D721Med (cell line): ENCODE results near the gene LRRK2.
"Not testable (repeated sequence)": the region's sequence is repeated elsewhere in the genome, so short reads cannot be mapped to it uniquely, and the experiment has no call there.

Source experiments
- DNase-seq: peaks from one replicate; pipeline ENCODE4 v3.0.0; 2011; ENCODE audit warnings: low spot score; ENCODE audit not compliant: insufficient read length
- FAIRE-seq: peaks from 2 replicates; lab custom pipeline; 2011; peaks lifted over from hg19 to GRCh38; lab: Jason Lieb, UNC
- CTCF ChIP-seq: IDR thresholded peaks from 2 replicates; pipeline ENCODE4 v1.5.1; 2012; ENCODE audit warnings: mild to moderate bottlenecking, control low read depth; ENCODE audit not compliant: insufficient read depth; ENCODE audit errors: missing control alignments

The LRRK2 gene

GRCh38 chr12:40240779-40241178 is 16.0 kb downstream of the LRRK2 start:
- FAIRE-seq (no peak), DNase-seq (no peak)
- no peak for TF ChIP-seq CTCF

DNA sequence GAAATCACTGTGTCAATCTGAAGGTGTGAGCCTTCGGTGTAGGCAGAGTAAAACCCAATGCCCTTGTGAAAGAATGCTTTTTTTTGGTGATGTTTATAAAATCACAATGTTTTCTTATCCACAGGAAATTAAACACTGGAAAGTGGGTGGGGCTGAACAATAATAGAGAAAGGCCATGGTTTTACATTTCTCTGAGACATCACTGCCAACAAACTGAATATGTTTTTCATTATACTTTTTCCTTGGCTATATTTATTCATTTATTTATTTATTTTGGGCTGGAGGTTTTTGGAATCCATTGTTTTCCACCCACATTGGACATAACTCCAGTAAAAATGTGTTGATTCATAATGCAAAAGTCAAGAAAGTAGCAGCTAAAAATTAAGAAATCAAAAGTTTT is 16.9 kb downstream of the LRRK2 start:
- DNase-seq (no peak), FAIRE-seq (no peak)
- TF ChIP-seq CTCF = no peak

DNA sequence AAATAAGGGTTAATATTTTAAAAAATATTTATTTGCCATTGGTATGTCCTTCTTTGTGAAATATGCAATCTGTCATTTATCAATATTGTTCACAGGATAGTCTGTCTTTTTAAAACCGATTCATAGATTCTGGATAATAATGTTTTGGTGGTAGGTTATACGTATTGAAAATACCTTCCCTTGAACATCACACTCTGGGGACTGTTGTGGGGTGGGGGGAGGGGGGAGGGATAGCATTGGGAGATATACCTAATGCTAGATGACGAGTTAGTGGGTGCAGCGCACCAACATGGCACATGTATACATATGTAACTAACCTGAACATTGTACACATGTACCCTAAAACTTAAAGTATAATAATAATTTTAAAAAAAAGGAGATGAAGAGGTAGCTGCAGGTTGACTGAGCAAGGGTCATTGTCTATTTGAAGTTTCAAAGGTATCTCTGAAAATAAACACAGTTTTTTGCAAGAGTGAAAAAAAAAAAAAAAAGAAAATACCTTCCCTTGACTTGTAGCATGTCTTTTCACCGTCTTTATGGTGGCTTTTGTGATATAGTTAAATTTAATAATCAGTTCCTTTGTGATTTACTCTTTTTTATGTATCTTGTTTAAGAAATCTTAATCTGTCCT is 19.8 kb downstream of the LRRK2 start:
- not testable (repeated sequence) for FAIRE-seq, DNase-seq

GRCh38 chr12:40248034-40248433 is 23.2 kb downstream of the LRRK2 start:
- DNase-seq = no peak
- TF ChIP-seq CTCF = no peak
- FAIRE-seq = no peak

- DNase-seq (no peak), FAIRE-seq (no peak)
- no peak for TF ChIP-seq CTCF
Observed at GRCh38 chr12:40248585-40249297, 23.9 kb downstream of the LRRK2 start.

GRCh38 chr12:40250652-40251051 is 25.9 kb downstream of the LRRK2 start:
- not testable (repeated sequence) for FAIRE-seq

GRCh38 chr12:40253936-40254335 is 29.1 kb downstream of the LRRK2 start:
- no peak for FAIRE-seq
- no peak for TF ChIP-seq CTCF
- DNase-seq = no peak

More at GRCh38 chr12:40250652-40251051, 25.9 kb downstream of the LRRK2 start:
- not testable (repeated sequence) for DNase-seq

- FAIRE-seq (no peak), DNase-seq (no peak)
- no peak for TF ChIP-seq CTCF
Observed at GRCh38 chr12:40254455-40255085, 29.8 kb downstream of the LRRK2 start.
